Loucy (cell line): ENCODE results near the gene SCAMP4.

Experiments
- EZH2phosphoT487 ChIP-seq: fragments of 200-600 bp; IDR thresholded peaks from 2 replicates; pipeline ENCODE4 v1.6.1; 2018; ENCODE audit warnings: antibody characterized with exemption, mild to moderate bottlenecking, moderate library complexity, borderline replicate concordance
- TF ChIP-seq, protein P1 (sequence below): fragments of 200-600 bp; sonication (generic); conservative IDR thresholded peaks from 2 replicates; pipeline ENCODE4 v1.5.1; 2014; ENCODE audit warnings: mild to moderate bottlenecking, antibody characterized with exemption, low read length

DNA sequence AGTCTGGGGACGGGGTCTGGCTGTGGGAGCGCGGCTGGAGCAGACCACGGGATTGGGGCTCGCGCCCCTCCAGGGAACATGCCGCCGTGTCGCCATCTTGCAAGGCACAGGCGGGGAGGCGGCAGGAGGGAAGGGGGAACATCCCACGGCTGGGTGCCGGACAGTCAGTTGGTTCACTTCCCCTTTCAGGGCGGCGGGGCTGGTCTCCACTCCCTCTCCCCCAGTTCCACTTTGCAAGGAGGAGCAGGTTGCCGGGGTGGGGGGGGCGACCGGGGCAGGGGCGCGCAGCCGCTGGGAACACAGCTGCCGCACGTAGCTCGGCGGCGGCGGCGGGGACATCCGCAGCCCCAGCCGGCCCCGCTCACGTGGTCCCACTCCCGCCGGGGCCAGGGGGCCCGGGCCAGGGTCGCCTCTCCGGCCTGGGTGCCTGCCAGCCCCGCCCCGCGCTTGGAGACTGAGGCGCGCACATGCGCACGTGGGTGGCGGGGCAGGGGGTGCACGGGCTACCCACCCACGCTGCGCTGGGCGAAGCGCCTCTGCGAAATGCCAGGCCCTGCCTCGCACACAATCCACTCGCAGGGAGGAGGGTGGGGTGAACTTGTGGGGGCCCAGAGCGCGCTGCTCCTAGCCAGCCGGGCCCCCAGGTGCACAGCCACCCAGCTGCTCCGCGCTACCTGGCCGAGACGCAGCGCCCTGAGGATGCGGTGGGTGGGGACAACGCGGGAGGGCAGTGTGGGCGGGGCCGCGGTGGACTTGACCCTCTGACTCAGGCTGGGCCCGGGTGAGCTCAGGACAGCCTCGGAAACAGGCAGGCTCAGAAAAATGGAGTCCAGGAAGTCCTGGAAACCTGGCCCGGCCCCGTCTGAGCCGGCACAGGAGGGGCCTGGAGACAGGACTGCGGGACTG, 48.2 kb upstream of the SCAMP4 start:
- TF ChIP-seq, protein P1, sequence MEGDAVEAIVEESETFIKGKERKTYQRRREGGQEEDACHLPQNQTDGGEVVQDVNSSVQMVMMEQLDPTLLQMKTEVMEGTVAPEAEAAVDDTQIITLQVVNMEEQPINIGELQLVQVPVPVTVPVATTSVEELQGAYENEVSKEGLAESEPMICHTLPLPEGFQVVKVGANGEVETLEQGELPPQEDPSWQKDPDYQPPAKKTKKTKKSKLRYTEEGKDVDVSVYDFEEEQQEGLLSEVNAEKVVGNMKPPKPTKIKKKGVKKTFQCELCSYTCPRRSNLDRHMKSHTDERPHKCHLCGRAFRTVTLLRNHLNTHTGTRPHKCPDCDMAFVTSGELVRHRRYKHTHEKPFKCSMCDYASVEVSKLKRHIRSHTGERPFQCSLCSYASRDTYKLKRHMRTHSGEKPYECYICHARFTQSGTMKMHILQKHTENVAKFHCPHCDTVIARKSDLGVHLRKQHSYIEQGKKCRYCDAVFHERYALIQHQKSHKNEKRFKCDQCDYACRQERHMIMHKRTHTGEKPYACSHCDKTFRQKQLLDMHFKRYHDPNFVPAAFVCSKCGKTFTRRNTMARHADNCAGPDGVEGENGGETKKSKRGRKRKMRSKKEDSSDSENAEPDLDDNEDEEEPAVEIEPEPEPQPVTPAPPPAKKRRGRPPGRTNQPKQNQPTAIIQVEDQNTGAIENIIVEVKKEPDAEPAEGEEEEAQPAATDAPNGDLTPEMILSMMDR, result no peak
- no peak for TF ChIP-seq EZH2phosphoT487
